K562 (cell line): ENCODE results near the gene GNG7. TPM values are rescaled to one million over a fixed set of nuclear protein-coding genes. Genes with fewer than 3 reads are reported as not detected.

Experiments used
- ATAC-seq: fragments of 200-7000 bp; cut with Tn5 transposase; 3 replicates; pipeline ENCODE4 v1.9.1; 2020; ENCODE audit warnings: moderate library complexity
- BruUV-seq: library from RNA; stranded (reverse); fragments of 400-500 nt; replicated peaks from 2 replicates; lab custom pipeline; 2021; lab: Mats Ljungman, UMichigan
- CTCF ChIA-PET: fragments of 300-600 bp; formaldehyde crosslinking; extraction: SDS; loops from one replicate; lab custom pipeline; 2021; ENCODE audit warnings: low intra/inter-chr PET ratio; lab: Yijun Ruan, JAX
- POLR2A ChIA-PET: fragments of 300-600, 350-650 bp; sonication (Branson Sonifier 250); formaldehyde crosslinking; extraction: SDS; loops from one replicate; lab custom pipeline; 2021; ENCODE audit warnings: antibody characterized with exemption, inconsistent platforms; lab: Yijun Ruan, JAX
- DNase-seq, 4 experiments: peaks; one replicate each; pipeline versions ENCODE4 v3.0.0 to v3.0.0-alpha.2; 2011 to 2018; ENCODE audit warnings: low spot score in 3 of 4, mixed read lengths in 3 of 4; ENCODE audit errors: extremely low read depth in 1 of 4
- FAIRE-seq: peaks from 2 replicates; lab custom pipeline; 2011; peaks lifted over from hg19 to GRCh38; lab: Jason Lieb, UNC
- H2AFZ ChIP-seq: 2 replicates; pipeline ENCODE4 v1.6.0; 2011; ENCODE audit warnings: low read depth, low read length, control low read depth, inconsistent platforms
- H3K27ac ChIP-seq: fragments of 200-600 bp; 3 replicates; pipeline ENCODE4 v1.8.0; 2011; ENCODE audit warnings: low read depth, mild to moderate bottlenecking, control low read depth, inconsistent platforms, low read length, moderate library complexity, mixed read lengths; ENCODE audit errors: extremely low read depth
- H3K27me3 ChIP-seq, 2 experiments: fragments of 300-600 bp in 1 of 2; 2 replicates in 1 of 2; 3 replicates in 1 of 2; pipeline versions ENCODE4 v1.6.0 to v1.8.0; 2011; ENCODE audit warnings: inconsistent platforms in 2 of 2, low read length in 2 of 2, mild to moderate bottlenecking in 1 of 2, mixed read lengths in 1 of 2, moderate library complexity in 1 of 2; ENCODE audit not compliant: control insufficient read depth in 2 of 2, insufficient read depth in 2 of 2
- H3K36me3 ChIP-seq: fragments of 300-600 bp; 3 replicates; pipeline ENCODE4 v1.8.0; 2011; ENCODE audit warnings: mild to moderate bottlenecking, low read length, inconsistent platforms; ENCODE audit not compliant: control insufficient read depth, insufficient read depth
- H3K4me1 ChIP-seq, 2 experiments: fragments of 200-600 bp in 1 of 2; replicated peaks in 1 of 2; 2 replicates in 1 of 2; 3 replicates in 1 of 2; pipeline versions ENCODE4 v1.5.1 to v1.8.0; 2011; ENCODE audit warnings: inconsistent platforms in 2 of 2, low read length in 2 of 2, mild to moderate bottlenecking in 1 of 2, mixed read lengths in 1 of 2, moderate library complexity in 1 of 2; ENCODE audit not compliant: control insufficient read depth in 2 of 2, insufficient read depth in 2 of 2
- H3K4me2 ChIP-seq: 2 replicates; pipeline ENCODE4 v1.6.1; 2011; ENCODE audit warnings: low read length, control low read depth, inconsistent platforms, mixed read lengths; ENCODE audit not compliant: insufficient read depth
- H3K4me3 ChIP-seq: fragments of 200-600 bp; sonication (generic), shearing (Covaris generic); 2 replicates; pipeline ENCODE4 v1.5.1; 2016; ENCODE audit warnings: control low read depth, inconsistent platforms
- H3K79me2 ChIP-seq: fragments of 200-600 bp; 3 replicates; pipeline ENCODE4 v1.8.0; 2011; ENCODE audit warnings: low read length, inconsistent platforms; ENCODE audit not compliant: control insufficient read depth, insufficient read depth
- H3K9ac ChIP-seq, 2 experiments: 2 replicates each; pipeline versions ENCODE4 v1.6.0 to v1.6.1; 2011; ENCODE audit warnings: low read depth in 2 of 2, low read length in 2 of 2, control low read depth in 1 of 2, inconsistent platforms in 1 of 2, mild to moderate bottlenecking in 1 of 2, mixed read lengths in 1 of 2; ENCODE audit not compliant: insufficient read depth in 1 of 2
- H3K9me1 ChIP-seq: one replicate; pipeline ENCODE4 v1.6.0; 2011; ENCODE audit warnings: inconsistent platforms, mild to moderate bottlenecking, low read length, moderate library complexity; ENCODE audit not compliant: control insufficient read depth, insufficient read depth
- H3K9me3 ChIP-seq: replicated peaks from 2 replicates; pipeline ENCODE4 v1.5.1; 2011; ENCODE audit warnings: low read depth, low read length, inconsistent platforms; ENCODE audit not compliant: control insufficient read depth, insufficient read depth
- H4K20me1 ChIP-seq: replicated peaks from 2 replicates; pipeline ENCODE4 v1.6.1; 2011; ENCODE audit warnings: low read length, inconsistent platforms, mixed read lengths; ENCODE audit not compliant: control insufficient read depth, insufficient read depth
- KLF6 ChIP-seq: fragments of 250-450 bp; sonication (Bioruptor Pico); IDR thresholded peaks from 2 replicates; pipeline ENCODE4 v1.4.0; 2020; ENCODE audit warnings: mild to moderate bottlenecking, moderate library complexity, borderline replicate concordance
- WGBS: fragments of 100-300 bp; shearing (Covaris generic); methylation state at CpG from one replicate; pipeline ENCODE4 v1.1.6; 2016; ENCODE audit warnings: low coverage, mixed read lengths; ENCODE audit not compliant: insufficient coverage; ENCODE audit errors: missing lambda C conversion rate; 5-methylcytosine and 5-hydroxymethylcytosine counted together
- in situ Hi-C: fragments of 300-500 bp; cut with MboI; formaldehyde crosslinking; loops from 4 replicates; pipeline ENCODE4 v1.15.0; 2018; ENCODE audit warnings: inconsistent platforms, mixed read lengths
- intact Hi-C: fragments of 100-400 bp; cut with micrococcal nuclease; formaldehyde crosslinking; loops from 2 replicates; pipeline ENCODE4 v1.14.2; 2022
- polyA plus RNA-seq, 8 experiments: library from polyadenylated mRNA; depleted of rRNA in 4 of 8; stranded (reverse) in 5 of 8; unstranded in 3 of 8; fragments of >200 nt; fragmentation: Nextera tagmentation in 2 of 8; fragmentation: Illumina TruSeq in 1 of 8; extraction: Ambion mirVana in 2 of 8; extraction: Trizol in 1 of 8; gene quantifications; 2 replicates each; pipeline versions ENCODE4 v1.2.1 to v1.2.3, GENCODE V29; 2011 to 2014; ENCODE audit warnings: inconsistent platforms in 1 of 8, missing spikeins in 1 of 8
- total RNA-seq, 7 experiments: library from RNA; depleted of rRNA in 6 of 7; stranded (reverse); fragments of >200 nt in 6 of 7; fragmentation: Illumina TruSeq in 2 of 7; extraction: Trizol in 2 of 7; gene quantifications; 2 replicates each; pipeline versions ENCODE4 v1.2.1 to v1.2.3, GENCODE V29; 2011 to 2021; ENCODE audit warnings: low replicate concordance in 1 of 7
- TF ChIP-seq, protein P1 (sequence below): conservative IDR thresholded peaks from 2 replicates; pipeline ENCODE4 v1.6.1; 2011; ENCODE audit warnings: low read depth, mild to moderate bottlenecking, low read length; ENCODE audit not compliant: control insufficient read depth

Gene GNG7
- total and polyA plus RNA-seq, 9 of the 15 experiments (the other 6 are each of a cell fraction or from before 2014, with no cell fraction given), result 0.01 to 0.20 (median 0.06) TPM; not detected in 1

- Histone ChIP-seq H3K79me2 (no peaks in the 10 kb centered on the region), H3K4me2 (no peak overlapping the region), H3K36me3 (no peaks in the 10 kb centered on the region), H3K27me3 (peaks cover 17 to 38% of the 10 kb centered on the region in 2 experiments), H3K9me3 (no peaks in the 10 kb centered on the region), H3K9me1 (no peaks in the 10 kb centered on the region), H3K27ac (no peak overlapping the region), H3K9ac (no peak overlapping the region), H2AFZ (no peak overlapping the region), H3K4me1 (peaks cover 3 to 13% of the 10 kb centered on the region in 2 experiments; a peak in 4 of 5 replicates), H4K20me1 (no peaks in the 10 kb centered on the region), H3K4me3 (no peak overlapping the region)
- TF ChIP-seq, protein P1, sequence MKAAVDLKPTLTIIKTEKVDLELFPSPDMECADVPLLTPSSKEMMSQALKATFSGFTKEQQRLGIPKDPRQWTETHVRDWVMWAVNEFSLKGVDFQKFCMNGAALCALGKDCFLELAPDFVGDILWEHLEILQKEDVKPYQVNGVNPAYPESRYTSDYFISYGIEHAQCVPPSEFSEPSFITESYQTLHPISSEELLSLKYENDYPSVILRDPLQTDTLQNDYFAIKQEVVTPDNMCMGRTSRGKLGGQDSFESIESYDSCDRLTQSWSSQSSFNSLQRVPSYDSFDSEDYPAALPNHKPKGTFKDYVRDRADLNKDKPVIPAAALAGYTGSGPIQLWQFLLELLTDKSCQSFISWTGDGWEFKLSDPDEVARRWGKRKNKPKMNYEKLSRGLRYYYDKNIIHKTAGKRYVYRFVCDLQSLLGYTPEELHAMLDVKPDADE, result no peak
- TF ChIP-seq KLF6 (CRISPR knock-in tag), result no peak
- FAIRE-seq (no peak), ATAC-seq (no peak), DNase-seq (no peak)
- BruUV-seq, result no TSS peak
- CTCF ChIA-PET, result no interaction called here
- 7% methylated on average over 20 of the region's 20 CpGs for WGBS
- in situ Hi-C loops, result loop anchor here (10.0 kb wide), 1 partner anchor 446 kb away; the partner anchor contains the start of gene AP3D1
- POLR2A ChIA-PET, result interaction anchor here (0.9 to 2.2 kb wide), 4 partner anchors 10 to 125 kb away, joined by 3 to 11 read pairs (median 4); partner anchors contain the start of gene GADD45B
- intact Hi-C loops, result no loop called here
These were observed 101.3 kb downstream of the GNG7 start for GRCh38 chr19:2600914-2601870.
